NCI-H1105 treated with DMSO at 0.1 percent for 48 hours (cell line): ENCODE results near the gene TMEM9.

Experiments
- DNase-seq: peaks from one replicate; lab custom pipeline; 2025; lab: John Stamatoyannopoulos, UW

The TMEM9 gene

DNA sequence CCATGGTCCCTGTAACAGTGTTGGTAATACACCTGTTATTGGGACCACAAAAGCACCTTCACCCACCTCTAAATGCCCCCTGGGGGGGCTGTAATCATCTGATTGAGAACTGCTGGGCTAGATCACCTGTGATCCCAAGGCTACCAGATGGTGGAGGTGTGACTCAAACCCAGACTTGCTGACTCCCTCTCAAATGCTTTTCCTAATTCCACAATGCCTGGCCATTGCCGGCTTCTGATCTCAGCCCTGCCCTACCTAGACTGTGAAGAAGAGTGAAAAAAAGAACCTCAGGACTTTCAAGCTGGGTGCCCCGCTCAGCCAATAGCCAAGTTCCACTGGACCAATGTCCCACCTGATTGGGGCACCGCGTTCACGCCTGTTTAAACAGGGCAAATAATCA is 9.6 kb downstream of the TMEM9 start:
- DNase-seq: no peak

DNA sequence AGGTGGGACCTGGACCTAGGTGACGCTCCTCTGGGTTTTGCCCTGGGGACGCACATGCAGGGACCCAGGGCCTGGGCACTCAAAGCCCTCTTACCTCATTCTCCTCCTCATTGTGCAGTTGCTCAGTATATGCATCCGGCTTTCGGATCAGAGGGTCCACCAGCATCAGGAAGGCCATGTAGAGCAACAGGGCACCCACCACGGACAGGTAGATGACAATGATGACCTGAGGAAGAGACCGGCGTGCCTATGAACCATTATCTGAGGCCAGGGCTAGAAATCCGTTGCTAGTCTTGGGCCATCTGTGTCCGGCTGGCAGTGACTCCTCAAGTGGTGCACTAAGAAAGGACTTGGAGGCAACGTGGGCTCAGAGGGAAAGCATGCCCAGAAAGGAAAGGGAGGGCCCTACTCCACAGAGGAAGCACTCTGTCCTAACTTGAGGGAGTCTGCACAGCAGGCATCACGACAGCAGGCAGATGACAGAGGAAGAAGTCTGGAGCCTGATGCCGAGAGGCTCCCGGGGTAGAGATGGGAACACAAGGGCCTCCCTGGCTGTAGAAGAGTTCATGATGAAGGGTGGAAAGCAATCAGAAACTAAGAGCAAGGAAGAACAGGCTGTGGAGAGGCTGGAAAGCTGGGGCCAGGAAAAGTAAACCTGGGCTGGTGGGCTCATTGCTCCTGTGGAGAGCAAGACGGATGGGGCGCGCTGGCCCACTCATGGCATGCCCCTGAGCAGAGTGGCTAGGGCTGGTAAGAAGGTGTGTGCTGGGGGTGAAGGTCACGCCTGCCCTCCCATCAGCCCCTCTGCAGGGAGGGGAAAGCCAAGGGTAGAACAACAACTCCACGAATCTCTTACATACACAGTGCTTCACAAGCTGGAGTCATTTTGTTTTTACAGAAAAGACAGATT is 10.3 kb downstream of the TMEM9 start:
- DNase-seq: no peak

DNA sequence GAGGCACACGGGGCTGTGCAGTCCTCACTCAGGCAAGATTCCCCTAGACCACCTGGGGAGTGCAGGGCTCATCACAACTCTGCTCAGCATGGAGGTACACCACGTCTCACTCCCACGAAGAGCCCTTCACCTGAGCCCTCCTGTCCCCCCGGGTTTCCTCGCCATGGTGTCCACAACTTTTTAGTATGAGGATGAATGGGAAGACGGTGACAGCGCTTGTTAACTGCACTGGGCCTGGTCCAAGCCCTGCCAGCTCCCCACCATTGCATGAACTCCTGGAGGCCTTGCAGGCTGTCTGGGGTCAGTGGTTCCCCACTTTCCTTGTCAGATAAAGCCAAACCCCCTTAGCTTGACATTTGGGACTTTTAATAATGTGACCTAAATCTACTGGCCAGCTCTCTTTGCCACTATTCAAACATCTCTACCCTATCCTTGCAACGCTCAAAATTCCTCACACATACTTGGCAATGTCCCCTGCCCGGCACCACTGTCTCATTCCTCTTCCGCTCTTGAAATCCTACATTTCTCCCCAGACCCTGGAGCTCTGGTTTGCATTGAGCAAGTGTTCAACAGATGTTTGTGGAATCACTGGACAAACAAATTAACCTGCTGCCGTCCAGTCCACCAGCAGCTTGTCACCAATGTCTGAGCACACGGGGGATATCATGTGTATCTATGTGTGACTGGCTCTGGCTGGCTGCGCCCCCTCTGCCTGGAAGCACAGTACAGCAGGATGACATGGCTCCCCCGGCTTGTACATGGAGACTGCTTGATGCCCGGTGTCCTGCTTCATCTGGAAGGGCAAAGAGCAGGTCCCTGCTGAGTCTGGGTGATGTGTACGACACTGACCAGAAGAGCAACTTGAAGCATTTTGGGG is 11.2 kb downstream of the TMEM9 start:
- DNase-seq: no peak

DNA sequence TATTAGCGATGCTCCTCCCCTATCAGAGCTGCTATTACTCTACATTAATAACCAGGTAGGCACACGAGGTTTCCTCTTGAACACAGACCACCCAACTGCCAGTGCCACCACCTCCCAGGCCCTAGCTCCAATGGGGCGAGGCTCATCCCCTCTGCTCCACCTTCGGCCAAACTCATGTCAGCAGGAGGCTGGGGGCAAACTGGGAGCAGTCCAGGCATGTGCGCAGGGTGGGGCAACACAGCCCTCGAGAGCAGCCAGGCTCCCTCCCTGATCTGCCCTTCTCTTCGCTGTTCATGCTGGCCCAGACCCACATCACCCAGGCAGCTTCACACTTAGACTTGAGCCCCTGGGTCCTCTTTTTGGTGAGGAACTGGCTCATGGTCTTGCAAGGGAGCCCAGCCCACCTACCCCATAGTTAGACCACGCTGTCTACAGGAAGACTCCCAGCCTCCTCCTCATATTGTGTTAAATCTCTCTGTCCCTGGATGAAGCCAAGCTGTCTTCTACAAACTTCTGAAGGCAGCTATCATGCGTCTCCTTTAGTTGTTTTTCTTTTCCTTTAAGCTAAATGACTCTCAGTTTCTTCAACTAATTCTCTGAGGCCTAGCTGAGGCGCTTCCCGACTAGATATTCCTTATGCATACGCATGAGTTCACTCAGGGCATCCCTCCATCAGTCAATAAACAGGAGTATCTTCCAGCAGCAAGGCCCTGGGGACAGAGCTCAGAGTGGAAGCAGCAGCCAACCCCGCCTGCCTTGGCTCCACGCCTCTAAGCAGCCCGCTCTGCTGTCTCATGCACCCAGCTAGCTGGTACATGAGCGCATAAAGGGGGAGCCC is 12.0 kb downstream of the TMEM9 start:
- DNase-seq: no peak

DNA sequence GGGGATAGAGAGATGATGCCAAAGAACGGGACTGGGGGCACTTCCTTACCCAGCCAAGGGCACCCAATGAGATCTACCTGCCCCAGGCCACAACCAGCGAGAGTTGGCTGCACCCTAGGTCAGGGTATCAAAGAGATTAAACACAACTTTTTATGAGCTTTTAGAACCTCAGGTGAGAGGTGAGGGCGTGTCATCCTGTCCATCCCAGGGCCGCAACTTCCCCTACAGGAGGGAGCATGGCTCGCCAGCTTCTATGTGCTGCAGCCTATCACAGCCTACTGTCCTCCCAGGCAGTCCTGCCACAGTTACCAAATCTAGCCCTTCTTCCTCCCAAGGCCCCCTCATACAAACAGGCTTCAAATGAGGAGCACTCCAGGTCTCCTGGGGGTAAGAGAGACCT is 12.9 kb downstream of the TMEM9 start:
- no peak for DNase-seq

DNA sequence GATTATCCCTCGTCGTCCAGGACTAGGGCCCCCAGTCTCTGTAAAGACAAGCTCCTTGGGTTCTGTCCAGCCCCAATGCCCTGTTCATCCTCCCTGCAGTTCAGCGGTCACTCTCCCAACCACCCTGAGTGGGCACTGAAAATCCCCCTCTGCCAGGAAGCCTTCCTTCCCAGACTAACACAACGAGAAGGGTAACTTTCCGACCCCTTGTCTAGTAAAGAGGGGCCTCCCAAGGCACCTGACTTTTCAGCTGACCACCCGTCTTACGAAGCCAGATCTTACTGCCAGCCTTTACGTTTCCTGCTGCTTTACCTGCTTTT is 13.4 kb downstream of the TMEM9 start:
- DNase-seq: no peak

DNA sequence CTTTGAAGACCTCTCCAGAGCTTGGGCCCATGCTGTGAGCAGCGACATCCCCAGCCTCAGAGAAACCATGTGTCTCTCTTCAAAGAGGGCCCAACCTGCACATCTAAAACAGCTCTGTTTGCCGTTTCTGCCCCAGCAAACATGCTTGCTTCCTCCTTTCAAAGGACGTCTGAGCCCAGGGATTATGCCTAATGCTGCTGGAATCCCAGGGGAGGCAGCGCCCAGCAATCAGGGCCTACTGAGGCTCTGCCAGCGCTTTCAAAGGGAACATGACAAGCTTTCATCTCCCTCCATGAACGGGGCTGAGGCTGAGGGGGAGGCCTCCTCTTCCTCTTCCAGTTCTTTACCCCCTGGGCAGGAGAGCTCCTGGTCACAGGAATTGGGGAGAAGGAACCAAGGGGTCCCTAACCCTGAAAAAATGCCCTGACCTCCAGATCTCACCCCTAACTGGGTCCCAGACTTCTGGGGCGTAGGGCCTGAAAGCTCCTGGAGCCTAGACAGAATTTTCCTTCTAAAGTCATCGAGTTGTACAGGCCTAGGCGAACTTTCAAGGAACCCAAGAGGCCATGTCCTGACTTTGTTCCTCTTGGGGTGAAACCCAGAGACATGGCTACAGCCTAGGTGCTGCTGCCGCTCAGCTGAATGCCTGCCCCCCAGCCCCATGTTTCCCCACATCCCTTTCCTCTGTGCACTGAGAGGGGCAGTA is 13.9 kb downstream of the TMEM9 start:
- DNase-seq: no peak

DNA sequence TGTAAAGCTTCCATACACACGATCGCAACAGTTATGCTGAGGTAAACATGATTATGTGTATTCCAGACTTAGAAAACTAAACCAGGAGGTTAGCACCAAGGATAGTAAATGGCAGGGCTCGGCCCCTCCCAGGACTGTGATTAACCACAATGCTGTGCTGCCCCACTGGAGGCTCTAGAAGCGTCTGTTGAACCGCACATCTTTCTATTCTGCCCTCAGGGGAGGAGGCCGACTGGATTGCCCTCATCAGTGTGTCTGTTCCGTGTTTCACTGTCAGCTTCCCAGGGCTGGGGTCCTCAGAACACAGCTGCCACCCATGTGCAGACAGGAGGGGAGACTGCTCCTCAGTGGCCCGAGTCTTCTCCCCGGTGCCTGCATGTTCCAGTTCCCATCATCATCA is 14.5 kb downstream of the TMEM9 start:
- DNase-seq: no peak

DNA sequence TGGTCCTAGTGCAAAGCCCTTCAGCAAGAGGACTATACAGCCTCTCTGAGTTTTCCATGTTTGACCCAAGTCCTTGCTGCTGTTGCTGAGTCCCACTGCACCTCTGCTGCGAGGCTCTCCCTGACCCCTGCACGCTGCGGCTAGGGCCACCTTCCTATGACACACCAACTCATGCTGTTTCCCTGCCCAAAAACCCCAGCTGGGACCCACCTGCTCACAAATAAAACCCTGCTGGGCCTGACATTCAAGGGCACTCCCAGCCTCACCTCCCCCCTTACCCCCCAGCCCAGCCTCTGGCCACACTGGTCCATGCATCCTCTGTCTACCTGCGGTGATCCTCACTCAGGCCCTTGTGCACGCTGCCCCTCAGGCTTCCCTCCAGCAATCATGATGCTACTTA is 15.0 kb downstream of the TMEM9 start:
- no peak for DNase-seq

DNA sequence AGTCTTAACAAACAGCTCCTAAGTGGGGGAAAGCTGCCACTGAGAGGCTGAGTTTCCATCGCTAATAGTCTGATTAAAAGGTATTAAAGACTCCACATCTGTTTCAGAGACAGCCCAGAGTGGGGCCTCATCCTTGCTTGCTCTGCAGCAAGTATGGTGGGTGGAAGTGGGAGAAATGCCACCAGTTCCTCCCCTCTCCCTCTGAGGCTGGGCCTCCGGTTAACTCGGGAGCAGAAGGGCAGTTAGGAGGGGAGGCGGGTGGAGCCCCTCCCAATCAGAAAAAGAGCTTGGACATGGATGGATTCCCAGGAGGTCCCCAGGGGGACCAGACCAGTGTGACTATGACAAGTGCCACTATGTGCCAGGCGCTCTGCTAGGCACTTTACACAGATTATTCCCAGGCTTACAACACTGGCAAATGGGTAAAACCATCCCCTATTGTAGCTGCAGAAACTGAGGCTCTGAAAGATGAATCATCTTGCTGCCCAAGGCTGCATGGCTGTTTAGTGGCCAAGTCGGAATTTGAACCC is 15.9 kb downstream of the TMEM9 start:
- no peak for DNase-seq

DNA sequence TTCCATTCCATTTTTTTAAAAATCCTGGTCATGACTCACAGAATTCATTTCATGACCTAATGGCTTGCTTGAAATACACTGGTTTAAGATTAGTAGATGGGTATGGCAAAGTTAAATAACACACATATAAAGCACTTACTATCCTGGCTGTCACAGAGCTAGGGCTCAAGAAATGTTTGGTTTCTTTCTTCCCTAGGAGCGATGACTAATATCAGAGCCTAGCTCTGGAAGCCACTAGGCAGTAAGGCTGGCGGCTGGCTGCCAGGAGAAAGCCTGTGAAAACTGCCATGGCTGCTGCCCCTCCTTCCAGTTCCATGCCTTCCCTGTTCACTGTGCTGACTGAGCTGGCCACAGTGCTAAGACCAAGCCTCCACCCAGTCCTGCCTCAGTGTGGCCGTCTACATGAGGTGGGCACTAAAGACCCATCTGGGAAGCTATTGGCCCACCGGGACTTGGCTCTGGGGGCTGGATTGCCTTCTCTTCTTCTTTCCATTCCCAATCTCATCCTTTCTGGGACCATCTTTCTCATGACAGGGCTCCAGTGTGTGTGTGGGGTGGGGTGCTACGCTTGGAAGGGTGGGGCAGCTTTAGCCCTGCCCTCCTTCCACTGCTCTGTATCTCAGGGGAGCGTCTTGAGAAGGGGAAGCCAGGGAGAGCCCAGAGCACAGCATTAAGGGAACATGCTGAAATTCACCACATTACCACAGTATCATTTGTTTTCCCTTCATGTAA is 16.5 kb downstream of the TMEM9 start:
- no peak for DNase-seq

DNA sequence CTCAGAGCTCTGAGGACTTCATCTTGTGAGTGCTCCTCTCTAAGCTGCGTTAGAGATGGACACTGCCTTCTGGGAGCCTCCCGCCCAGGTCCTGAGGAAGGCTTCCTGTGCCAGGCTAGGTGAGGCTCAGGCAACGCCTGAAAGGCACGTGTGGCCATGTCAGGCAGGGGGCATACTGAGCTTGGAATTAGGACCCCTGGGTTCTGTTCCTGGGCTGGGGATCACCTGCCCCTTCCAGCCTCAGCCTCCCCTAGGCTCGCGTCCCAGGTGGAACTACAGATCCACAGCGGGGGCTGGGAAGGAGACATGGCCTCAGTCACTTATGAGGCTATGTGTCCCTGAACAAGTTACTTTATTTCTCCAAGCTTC is 17.3 kb downstream of the TMEM9 start:
- no peak for DNase-seq

DNA sequence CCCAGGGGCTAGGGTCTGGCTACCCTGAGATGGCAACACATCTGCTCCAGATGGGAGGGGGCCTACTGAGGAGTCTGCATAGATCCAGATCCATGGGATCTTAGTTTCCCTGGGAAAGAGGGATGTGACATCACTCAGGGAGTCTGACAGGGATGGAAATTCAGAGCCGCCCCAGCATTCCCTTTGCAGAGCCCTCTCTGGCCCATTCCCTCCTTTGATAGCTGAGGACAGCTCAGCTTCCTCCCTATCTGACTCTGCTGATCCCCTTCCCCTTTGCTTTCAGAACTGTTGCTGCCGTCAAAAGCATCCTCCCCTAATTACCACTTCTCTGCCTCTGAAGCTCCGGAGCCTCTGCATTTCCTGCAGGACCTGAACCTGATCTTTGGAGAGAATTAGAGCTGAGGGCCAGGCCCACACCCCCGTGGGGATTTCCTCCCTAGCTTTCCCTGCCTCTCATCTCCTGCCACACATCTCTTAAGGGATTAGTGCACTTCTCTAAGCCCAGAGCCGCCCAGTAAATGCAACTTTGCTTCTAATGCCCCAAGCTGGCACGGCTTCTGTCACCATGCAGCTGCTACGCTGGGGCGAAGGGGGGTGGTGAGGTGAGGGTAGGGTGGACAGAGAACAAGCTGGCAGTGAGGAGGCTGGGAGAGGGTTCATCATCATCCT is 17.8 kb downstream of the TMEM9 start:
- DNase-seq: no peak

DNA sequence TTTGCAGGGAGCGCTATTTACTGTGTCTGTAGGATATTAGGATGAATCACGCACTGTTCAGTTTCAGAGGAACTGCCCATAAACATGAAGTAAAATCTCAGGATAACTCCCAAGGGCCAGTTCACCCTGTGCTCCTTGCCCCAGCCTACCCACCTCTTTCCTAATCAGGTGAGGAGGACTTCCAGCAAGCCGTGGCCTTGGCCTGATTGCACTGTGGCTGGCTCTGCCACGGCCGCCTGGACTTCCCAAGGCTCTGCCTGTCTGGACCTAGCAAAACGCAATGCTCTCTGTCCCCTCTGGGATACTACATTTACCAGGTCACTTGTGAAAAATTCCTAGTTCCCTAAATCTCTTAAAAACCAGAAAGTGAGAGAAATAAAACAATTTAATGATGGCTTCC is 19.9 kb downstream of the TMEM9 start:
- no peak for DNase-seq

DNA sequence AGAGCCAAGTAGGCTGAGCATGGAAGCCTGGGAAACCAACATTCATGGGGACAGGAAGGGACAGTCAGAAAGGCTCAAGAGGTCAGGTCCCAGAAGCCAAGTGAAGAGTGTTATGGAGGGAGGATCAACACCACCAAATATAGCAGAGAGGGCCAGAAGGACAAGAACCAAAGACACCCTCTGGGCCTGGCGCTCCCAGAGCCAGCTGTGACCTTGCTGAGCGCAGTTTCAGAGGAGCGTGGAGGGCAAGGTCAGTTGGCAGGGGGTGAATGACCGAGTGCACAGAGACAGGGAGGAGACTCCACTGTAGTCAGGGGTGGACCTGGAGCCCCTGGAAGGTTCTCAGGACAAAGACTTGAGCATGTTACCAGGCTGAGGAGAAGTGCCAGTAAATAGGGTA is 22.9 kb downstream of the TMEM9 start:
- DNase-seq: no peak

DNA sequence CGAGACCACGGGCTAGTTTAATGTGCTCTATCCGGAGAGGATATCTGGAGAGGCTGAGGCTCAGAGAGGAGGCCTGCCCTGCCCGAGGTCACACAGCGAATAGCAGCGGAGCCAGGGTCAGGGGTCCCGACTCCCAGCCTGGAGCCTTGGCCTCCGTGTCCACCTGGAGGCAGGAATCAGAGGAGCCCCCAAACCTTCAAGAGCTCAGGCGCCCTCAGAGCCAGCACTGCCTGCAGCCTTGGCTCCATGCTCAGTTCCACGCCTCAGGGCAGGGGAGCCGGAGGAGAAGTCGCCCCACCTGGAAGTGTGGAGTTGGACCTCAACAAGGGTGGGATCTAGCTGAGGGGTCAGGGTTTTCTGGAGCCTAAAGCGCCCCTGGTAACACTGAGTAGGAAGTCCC is 25.3 kb downstream of the TMEM9 start:
- no peak for DNase-seq

DNA sequence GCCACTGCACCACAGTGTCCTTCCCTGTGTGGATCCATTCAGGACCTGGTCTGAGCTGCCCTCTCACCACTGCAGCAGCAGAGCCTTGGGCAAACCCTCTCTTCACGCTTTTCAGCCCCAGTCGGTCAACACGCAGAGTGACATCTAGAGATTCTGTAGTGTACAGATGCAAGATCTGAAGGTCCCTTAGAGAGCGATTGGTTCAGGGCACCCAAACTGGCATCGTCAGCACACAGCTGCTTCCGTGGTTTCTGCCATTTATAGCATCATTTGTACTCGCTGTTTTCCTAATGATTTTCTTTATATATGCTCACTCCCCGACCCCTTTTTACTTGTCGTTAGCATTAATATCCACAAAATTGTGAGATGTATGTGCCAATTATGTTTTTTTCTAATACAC is 25.8 kb downstream of the TMEM9 start:
- no peak for DNase-seq

DNA sequence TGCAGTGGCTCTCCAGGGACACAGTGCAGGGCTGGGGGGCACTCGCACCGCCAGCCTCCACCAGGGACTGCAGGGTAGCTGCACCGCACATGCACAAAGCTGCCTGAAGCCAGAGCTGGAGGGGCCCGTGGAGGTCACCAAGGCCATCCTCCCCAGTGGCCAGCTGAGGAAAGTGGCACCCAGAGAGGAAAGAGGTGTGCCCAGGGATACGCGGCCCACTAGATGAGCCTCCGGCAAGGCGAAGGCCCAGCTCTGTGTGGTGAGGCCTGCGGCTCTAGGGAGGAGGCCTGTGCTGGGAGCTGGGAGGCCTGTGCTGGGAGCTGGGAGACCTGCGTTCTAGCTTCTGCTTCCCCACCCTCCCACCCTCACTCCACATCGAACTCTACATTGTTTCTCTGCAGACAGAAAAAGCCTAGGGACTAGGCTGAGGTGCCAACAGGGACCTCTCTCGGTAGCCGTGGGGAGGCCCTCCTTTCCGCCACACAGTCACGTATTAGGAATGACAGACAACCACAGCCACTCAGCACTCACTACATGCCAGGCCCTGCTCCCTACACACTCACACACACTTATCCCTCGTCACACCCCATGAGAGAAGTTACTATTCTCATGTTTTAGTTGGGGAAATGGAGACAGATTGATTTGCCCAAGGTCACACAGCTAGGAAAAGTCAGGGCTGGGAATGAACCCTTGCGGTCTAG is 26.4 kb downstream of the TMEM9 start:
- no peak for DNase-seq

DNA sequence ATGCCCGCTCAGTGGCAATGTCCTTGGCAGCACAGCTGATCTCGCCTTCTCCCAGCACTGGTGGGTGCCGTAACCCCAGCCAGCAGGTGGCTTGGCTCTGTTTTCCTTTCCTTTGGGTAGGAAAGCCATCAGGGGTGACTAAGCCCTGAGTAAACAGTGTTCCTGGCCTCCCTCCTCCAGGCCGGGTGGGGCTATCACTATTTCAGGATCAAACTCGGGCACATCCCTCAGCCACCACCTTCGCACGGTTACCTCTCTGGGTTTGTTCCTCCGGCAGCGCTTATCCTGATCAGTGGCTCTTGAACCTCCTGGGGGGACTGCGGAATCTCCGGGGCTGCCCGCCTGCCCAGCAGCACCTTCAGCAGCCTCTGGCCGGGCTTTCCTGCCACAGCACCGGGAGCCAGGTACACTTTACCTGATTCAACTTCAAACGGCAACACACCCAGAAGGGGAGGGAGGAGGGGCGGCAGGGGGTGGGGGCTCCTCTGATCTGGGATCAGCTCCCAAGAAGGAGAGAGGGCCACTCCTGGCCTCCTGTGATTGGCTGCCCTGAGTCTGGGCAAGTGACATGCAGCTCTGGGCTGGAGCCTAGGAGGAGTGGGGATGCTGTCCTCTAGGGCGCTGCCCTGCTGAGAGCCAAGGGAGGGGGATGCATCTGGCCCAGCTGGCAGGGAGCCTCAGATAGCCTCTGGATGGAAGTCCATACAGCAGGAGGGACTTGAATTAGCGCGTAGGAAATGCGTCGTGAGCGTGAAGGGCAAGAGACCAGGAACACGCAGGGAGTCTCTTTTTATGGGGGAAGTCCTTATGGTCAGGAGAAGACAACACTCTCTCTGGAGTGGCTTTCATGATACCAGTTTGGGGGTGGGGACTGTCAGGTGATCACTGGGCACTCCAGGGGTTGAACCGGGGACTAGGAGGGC is 27.2 kb downstream of the TMEM9 start, which contains the start of gene ASCL5:
Gene ASCL5, minus strand, starts transcription at position 353 of the 923 bp plus-strand sequence. CDS start 11,812 bp downstream, outside the sequence.
- peak; percentile 38 for DNase-seq
